Right ventricle myocardium inferior (tissue), 1 donor: Measurements from ENCODE around the gene TMEM132D. TPM values are rescaled to one million over a fixed set of nuclear protein-coding genes. Genes with fewer than 3 reads are reported as not detected.
"Not testable (repeated sequence)": the region's sequence is repeated elsewhere in the genome, so short reads cannot be mapped to it uniquely, and the experiment has no call there.

ENCODE experiments used
- ATAC-seq: fragments of 200-7000 bp; cut with Tn5 transposase; one replicate; pipeline ENCODE4 v1.9.1; 2020; ENCODE audit warnings: mild to moderate bottlenecking, moderate library complexity
- DNase-seq: peaks from one replicate; pipeline ENCODE4 v3.0.0; 2021; ENCODE audit errors: missing footprints
- intact Hi-C: fragments of 100-400 bp; cut with DNase I; formaldehyde crosslinking; loops from one replicate; pipeline ENCODE4 v1.11.0; 2022
- long read RNA-seq: library from polyadenylated mRNA; unstranded; transcript quantifications from one replicate; pipeline ENCODE4 v2.0.0, GENCODE V29; 2021
- total RNA-seq: library from RNA; stranded (reverse); fragmentation: NEBNext Ultra II Directional; extraction: Animal tissue kit (Norgen Biotek cat#: 25700); gene quantifications from one replicate; pipeline ENCODE4 v1.2.1, GENCODE V29; 2021
- donor health status: DM: no; HTN: yes; CAD: no; lungs with severe emphysema.

TMEM132D gene
- total RNA-seq: not detected
- long read RNA-seq: 0 reads

DNA sequence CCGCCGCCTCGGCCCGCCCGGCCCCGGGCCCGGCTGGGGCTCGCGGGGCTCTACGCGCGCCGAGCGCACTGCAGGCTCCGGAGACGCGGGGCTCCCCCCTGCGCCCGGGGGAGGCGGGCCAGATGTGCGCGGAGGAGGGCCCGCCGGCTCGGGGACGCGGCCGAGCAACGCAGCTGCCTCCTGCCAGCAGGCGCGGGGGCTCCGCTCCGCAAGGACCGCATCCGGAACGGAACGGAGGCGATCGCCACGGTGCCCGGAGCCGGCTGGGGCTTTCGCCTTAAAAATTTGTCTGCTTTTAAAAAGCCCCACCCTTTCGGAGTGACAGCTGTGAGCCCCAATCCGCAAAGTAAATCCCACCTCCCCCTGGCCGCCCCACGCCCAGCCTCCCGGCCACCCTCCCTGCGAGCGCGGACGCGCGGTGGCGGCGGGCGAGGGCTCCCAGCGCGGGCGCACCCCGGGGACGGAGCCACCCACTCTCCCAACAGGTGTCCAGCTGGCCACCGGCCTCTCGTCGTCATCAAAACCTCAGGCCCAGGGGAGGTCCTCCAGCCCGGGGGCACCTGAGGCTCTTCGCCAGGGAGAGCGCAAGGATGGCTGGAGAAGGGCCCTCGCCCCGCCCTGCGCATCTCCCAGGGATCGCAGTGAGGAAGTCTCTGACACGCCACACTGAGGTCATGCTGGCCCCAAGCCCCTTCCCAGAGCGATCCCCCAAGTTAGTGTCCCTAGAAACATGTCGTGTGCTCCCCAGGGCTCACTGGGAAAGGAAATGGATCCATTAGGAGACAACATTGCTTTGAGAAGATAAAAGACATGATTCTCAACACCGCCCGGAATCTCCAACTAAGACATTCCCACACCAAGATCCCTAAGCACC, at the start of gene TMEM132D:
Gene TMEM132D (minus strand): TSS at position 70 of the 874 bp plus-strand sequence.
- DNase-seq: no peak
- ATAC-seq: no peak
- intact Hi-C loops: no loop called here

DNA sequence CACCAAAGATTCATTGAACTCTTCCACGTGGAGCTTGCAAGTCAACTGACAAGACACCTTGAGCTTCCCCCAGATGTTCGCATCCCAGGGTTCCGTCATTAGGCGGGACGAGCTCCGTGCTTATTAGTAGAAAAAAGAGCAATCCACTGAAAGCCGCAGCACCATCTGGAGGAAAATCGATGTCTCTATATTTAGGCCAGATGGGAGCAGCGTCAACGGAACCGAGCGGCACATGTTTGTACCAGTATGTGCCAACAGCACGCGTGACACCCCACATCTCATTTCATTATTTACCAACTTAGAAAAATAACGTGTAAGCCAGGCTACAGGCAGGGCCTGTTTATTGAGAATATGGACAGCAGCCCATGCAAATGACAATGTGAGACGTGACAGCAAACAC, 45.8 kb upstream of the TMEM132D start:
- no peak for DNase-seq
- ATAC-seq: no peak
- intact Hi-C loops: no loop called here

DNA sequence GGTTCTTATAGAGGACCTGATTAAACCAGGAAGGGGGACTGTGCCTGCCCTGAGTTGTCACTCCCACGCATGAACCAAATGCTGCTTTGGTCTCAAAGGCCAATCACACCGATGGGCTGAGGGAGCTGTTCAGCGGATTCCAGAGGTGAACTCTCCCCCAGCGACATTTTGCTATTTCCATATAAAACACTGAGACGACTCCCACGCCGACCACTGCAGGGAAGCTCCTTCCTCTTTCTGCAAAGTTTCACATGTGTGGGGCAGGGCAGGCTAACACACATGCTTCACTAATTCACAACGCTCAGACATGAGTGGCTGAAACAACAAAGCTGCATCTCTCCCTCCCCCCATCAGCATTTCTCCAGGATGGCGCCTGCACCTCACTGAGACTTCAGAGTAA, 37.8 kb upstream of the TMEM132D start:
- ATAC-seq (no peak), DNase-seq (no peak)
- intact Hi-C loops: no loop called here

DNA sequence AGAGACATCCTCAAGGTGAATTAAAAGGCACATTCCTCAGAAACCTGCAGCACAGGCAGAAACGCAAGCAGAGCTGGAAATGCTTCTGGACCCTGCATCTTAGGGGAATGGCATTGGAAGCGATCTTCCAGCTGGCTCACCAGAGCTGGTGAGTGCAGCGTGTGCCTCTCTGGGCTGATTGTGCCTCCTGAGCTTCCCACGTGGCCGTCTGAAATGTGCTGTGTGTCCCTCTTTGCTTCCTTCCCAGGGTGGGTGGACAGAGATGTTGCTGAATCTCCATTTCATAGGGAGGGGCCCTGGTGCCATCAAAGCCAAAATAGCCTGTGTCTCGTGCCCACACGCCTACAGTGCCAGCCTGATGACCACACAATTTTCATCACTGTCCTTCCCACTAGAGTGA, 34.3 kb upstream of the TMEM132D start:
- intact Hi-C loops: no loop called here
- ATAC-seq (no peak), DNase-seq (no peak)

DNA sequence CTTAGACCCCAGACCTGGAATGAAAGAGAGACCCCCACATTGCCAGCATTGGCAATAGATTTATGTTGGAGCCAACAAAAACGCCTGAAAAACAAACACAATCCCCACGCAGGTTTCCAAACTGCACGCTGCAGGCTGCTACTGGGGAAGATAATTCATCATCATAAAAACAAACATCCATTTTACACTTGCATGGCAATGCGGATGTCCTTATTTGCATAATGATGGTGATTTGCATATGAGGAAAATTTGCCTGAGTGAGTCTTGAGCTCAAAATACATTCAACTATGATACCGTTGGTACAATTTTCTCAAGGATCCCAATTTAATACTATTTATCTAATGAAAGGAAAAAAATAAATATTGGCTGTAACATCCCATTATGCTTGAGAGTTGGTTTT, 33.6 kb upstream of the TMEM132D start:
- intact Hi-C loops: no loop called here
- DNase-seq (no peak), ATAC-seq (no peak)

DNA sequence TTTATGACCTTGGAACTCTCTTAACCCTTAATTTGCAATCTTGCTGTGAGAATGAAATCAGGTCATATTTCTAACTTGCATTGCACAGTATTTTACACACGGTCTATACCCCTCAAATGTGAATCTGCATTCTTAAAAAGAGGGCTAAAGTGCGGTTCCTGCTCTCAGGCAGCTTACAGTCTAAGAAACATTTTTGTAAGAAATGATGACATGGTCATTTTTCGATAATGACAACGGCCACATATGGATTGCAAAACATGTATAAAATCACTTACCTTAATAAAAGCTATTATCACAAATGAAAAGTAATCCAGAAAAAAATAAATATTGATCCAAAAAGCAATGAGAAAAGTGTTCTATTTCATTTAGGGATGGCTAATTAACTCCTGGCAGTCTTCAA, 24.8 kb upstream of the TMEM132D start:
- intact Hi-C loops: no loop called here
- no peak for DNase-seq
- no peak for ATAC-seq

DNA sequence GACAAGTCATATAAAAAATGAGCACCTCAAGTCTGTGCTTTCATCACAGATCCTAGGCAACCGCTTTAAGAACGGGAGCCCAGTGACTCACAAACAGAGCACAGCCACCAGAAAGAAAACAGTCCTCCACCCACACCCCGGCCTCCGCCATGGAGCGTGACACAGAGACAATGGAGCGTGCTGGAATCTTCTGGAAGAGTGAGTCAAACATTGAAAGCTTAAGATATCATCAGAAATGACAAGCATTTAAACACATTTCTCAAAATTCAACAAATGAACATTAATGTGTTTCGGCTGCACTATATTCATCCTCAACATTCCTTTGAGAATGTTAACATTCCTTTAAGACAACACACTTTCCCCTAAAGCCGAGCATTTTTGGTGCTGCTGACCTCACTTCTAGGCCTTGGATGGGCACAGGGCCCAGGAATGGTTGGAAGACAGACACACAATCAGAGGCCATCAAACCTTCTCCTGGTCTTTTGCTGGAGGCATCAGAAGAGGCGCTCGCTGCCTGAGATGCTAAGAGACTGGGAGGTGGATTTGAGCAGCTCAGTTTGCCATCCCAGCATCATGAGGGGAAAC, 23.6 kb upstream of the TMEM132D start:
- ATAC-seq: no peak
- intact Hi-C loops: no loop called here
- DNase-seq: no peak

DNA sequence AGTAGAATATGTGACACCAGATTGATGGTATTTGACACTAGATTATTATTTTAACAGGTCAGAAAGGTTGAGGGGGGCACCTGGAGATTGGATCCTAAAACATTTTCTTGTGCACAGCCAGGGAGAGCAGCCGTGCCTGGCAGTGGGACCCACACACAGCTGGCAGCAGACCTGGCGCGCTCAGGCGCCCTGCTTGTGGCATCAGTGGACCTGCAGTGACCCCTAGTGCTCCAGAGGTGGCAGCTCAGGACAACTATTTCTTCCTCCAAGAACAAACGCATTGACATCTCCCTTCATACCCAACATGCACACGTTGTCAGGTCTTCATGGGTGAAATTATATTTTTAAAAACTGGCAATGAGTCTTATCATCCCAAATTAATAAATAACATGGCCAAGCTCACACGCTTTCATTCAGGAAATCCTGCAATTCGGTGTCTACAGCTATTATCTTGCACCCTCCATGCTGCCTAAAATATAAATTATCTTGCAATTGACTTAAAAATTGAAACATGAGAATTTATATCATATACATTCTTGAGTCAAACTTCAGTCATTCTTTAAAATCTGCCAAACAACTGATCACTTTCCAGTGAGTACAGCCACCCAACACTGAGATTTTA, 7.7 kb upstream of the TMEM132D start:
- intact Hi-C loops: loop anchor here (10.0 kb wide), 2 partner anchors 1267 to 1647 kb away; partner anchors contain the start of gene TMEM132C
- ATAC-seq (no peak), DNase-seq (no peak)

DNA sequence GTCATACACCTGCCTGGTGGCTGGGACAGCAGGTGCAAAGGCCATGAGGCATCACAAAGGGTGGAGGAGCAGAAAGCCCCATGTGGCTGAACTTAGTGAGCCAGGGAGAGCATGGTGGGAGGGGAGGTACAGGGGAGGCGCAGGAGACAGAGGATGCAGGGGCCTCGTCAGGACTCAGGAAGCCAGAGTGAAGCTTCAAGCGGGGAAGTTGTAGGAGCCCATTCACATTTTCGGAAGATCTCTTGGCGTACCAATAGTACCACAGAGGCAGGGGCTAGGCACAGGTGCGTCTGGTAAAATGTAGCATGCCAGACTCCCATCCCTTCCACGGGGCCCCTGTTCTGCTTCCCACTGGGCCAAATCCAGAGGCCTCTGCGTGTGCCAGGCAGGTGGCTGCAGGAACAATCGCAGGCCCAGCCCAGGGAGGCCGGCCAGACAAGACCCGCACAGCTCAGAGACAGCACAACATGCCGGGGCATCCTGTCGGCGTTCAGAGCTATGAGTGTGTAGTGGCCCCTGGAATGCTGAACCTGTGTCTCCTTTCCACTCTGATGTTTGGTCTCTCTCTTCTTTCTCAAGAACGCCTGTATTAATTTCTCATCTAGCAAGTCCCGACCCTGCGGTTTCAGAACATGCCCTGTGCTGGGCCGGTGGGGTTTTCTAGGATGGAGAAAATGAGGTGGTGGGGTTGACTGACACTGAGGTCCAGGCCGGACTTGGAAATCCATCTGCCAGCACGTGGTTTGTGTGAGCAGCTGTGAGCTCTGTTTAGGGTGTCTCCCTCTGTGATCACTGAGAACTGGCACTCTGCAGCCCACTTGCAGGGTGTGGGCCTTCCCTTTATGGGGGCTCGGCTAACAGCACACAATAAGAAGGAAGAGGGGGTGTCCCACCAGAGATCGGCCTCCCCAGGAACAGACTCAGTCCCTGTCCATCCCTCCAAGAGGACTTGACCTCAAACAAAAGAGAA, 5.5 kb upstream of the TMEM132D start:
- no peak for DNase-seq
- intact Hi-C loops: loop anchor here (10.0 kb wide), 2 partner anchors 1265 to 1645 kb away; partner anchors contain the start of gene TMEM132C
- no peak for ATAC-seq

DNA sequence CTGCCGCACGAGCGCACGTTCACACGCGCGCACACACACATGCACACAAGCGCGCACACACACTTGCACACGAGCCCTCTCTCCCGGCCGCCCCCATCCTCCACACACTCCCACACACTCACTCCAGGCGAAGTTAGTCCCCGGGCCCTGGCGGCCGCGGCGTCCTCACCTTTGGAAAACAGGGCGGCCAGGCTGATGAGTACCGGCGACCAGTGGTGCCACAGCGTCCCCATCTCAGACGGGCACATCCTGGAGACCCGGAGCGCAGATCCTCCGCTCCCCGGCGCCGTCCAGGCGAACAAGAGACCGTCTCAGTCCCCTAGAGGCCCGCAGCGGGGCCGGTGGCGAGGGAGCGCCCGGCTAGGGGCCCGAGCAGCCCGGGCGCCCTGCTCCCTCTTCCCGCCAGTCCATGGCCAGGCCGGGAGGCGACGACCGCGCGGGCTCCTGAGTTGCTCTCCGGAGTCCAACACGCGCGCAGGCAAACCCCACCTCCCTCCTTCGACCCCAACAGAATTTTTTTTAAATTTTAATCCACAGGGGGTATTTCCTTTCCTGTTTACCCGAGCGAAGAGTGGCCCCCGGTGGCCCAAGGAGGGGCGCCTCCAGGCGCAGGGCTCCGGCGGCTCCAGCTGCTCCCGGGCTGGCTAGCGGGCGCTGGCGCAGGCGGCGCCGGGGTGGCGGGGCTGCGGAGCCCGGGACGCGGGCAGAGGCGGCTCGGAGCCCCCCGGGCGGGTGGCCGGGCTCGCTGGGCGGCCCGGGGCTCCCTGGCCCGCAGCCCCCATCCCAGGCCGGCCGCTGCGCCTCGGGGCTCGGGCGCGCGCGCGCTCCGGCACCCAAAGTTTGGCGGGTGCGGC, 506 bp downstream of the TMEM132D start:
- intact Hi-C loops: no loop called here

DNA sequence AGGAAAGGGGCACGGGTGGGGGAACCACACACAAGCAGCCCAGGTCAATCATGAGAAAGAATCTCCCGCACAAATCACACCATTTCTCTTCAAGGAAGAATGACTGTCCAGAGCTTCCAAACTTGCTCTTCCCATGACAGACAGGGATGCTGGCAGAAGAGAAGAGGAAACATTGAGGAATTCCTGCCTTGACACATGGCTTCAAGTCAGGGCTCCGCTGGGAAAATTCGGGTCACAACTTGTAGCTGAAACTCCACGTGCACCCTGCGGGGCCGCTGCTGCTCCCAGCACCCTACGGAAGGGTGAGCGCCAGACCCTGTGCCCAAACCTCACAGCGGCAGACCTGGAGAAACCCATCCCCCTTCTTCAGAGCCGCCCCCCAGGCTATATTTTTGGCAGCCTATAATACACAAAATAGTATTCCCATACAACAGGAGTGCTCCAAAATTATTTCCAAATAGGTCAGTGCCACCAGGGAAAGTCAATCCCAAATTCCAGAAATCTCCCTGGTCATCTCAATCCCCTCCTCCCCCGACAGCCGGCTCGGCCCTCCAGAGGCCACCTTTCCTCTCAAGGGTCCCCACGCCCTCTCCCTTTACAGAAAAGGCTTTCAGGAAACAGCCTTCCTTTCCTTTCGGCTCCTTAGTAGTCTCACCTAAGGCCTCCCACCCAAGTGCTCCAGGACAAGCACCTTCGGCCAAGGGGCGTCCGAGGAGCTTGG, 1.3 kb downstream of the TMEM132D start:
- intact Hi-C loops: no loop called here
- ATAC-seq (no peak), DNase-seq (no peak)

More for the DNA sequence above, 506 bp downstream of the TMEM132D start:
- ATAC-seq (no peak), DNase-seq (no peak)

DNA sequence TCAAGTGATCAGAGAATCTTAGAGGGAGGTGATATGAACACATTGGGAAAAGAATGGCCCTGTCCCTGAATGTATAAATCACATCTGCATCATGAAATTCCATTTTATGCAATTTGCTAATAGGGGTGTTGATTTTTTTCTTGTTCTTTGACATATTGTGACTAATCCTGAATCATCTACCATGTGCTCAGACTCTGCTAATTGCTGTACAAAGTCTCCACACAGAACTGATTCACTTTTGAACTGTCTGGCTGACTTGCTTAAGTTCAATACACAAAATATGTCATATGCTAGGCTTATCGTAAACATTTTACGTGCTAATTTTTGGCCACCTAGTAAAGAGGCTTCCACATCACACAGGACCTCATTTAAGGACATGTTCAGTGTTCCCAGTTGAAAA, 2.6 kb downstream of the TMEM132D start:
- intact Hi-C loops: no loop called here
- DNase-seq: no peak
- ATAC-seq: no peak

DNA sequence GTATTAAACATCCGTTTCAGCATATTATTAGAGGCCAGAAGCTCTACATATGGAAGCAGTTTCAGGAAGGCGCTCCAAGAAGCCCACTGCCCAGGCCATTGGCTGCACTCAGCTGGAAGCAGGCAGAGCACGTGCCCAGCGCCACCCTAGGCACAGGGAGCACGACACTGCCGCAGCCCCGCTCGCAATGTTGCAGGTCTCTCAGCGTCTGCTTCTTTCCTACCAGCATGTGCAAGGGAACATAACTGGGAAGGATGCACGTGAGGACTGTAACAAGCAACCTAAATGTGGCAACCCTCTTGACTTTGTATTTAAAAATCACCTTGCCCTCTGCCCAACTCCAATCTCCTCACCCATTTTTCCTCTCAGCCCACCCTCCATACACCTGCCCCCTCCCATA, 3.5 kb downstream of the TMEM132D start:
- DNase-seq (no peak), ATAC-seq (no peak)
- intact Hi-C loops: no loop called here

DNA sequence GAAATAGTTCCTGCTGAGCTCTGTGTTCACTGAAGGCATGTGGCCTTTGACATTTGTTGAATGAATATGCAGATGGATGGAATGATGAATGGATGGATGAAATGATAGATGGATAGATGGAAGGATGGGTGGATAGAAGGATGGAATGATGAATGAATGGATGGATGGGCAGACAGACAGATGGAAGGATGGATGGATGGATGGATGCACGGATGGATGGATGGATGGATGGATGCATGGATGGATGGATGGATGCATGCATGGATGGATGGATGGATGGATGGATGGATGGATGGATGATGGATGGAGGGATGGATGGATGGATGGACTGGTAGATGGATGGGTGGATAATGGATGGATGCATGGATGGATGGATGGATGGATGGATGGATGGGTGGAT, 4.8 kb downstream of the TMEM132D start:
- intact Hi-C loops, DNase-seq, ATAC-seq: not testable (repeated sequence)

DNA sequence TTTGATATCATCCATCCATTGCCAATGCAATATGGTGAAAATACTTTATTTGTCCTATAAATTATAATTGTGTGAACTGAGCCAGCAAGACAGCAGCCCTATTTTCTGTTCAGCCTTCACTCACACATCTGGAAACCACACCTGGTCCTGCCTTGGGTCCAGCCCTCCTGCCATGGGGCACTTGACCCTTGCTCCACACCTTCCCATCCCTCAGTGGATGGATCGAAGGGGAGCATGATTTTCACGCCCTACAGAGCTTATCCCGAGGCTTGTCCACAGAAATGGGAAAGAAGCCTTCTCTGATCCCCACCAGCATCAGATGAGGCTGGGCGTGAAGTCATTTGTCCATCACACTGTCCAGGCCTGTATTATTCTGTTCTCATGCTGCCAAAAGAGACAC, 10.1 kb downstream of the TMEM132D start:
- no peak for DNase-seq
- ATAC-seq: no peak
- intact Hi-C loops: no loop called here

DNA sequence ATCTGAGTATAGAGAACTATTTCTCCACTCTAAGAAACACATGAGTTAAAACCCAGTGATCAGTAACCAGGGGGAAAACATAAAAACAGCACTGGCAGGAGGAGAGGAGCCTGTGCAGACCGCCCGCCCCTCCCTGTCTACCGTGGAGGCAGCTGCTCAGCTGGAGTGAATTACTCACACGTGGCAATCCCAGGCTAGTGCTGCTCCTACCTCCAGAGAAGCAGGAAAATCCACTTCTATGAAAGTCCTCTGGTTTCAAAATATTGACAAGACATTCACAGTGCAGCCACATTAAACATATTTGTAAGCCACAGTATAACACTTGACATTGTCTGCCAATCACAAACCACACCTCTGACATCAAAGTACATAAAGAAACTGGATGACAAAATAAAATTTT, 16.7 kb downstream of the TMEM132D start:
- DNase-seq: no peak
- intact Hi-C loops: no loop called here

DNA sequence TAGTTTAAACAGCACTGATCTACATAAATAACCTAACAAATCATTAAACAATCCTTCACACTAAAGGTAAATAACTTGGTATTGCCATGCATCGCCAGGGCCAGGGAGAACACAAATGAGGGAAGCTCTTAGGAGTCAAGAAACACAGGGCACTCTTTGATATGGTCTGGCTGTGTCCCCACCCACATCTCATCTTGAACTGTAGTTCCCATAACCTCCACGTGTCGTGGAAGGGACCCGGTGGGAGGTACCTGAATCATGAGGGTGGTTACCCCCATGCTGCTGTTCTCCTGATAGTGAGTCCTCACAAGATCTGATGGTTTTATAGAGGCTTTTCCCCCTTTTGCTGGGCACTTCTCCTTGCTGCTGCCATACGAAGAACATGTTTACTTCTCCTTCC, 17.3 kb downstream of the TMEM132D start:
- no peak for DNase-seq
- intact Hi-C loops: no loop called here
- no peak for ATAC-seq

More for the DNA sequence above, 16.7 kb downstream of the TMEM132D start:
- no peak for ATAC-seq
